HepG2 (cell line): ENCODE measurements around the gene ZMAT2. TPM values are rescaled to one million over a fixed set of nuclear protein-coding genes. Genes with fewer than 3 reads are reported as not detected.

Source experiments
- CHCHD3 ChIP-seq: sonication (generic); formaldehyde crosslinking; IDR thresholded peaks from 2 replicates; pipeline ENCODE4 v1.8.0; 2022; ENCODE audit warnings: mild to moderate bottlenecking, missing genetic modification reagents, moderate library complexity
- GTF2F1 ChIP-seq: fragments of 150-350 bp; IDR thresholded peaks from 2 replicates; pipeline ENCODE4 v1.6.1; 2014; ENCODE audit warnings: low read length
- NFE2L2 ChIP-seq: fragments of 150-350 bp; IDR thresholded peaks from 2 replicates; pipeline ENCODE4 v1.6.1; 2014; ENCODE audit warnings: low read length
- PCBP1 ChIP-seq: fragments of 200-400 bp; formaldehyde crosslinking; IDR thresholded peaks from 2 replicates; pipeline ENCODE4 v1.6.1; 2017; ENCODE audit warnings: mild to moderate bottlenecking, low read depth, low read length, borderline replicate concordance
- POLR2AphosphoS2 ChIP-seq: IDR thresholded peaks from 2 replicates; pipeline ENCODE4 v1.6.1; 2011; ENCODE audit warnings: low read depth, low read length, improper control_type of control experiment
- RELA ChIP-seq: sonication (generic); formaldehyde crosslinking; IDR thresholded peaks from 2 replicates; pipeline ENCODE4 v1.4.0; 2020; ENCODE audit warnings: missing genetic modification reagents
- SIX1 ChIP-seq: sonication (generic); formaldehyde crosslinking; IDR thresholded peaks from 2 replicates; pipeline ENCODE4 v1.4.0; 2020; ENCODE audit warnings: missing genetic modification reagents, borderline replicate concordance
- SMARCC2 ChIP-seq: fragments of 450-650 bp; IDR thresholded peaks from 2 replicates; pipeline ENCODE4 v1.6.1; 2017; ENCODE audit warnings: antibody characterized with exemption, mild to moderate bottlenecking
- SPEN ChIP-seq: sonication (generic); formaldehyde crosslinking; IDR thresholded peaks from 2 replicates; pipeline ENCODE4 v1.5.1; 2020; ENCODE audit warnings: low read depth, mild to moderate bottlenecking, missing genetic modification reagents
- STAG1 ChIP-seq: sonication (generic); formaldehyde crosslinking; IDR thresholded peaks from 2 replicates; pipeline ENCODE4 v1.4.0; 2020; ENCODE audit warnings: missing genetic modification reagents
- TRIM24 ChIP-seq: sonication (generic); formaldehyde crosslinking; IDR thresholded peaks from 2 replicates; pipeline ENCODE4 v1.8.0; 2022; ENCODE audit warnings: mild to moderate bottlenecking, missing genetic modification reagents
- ZNF121 ChIP-seq: sonication (generic); formaldehyde crosslinking; IDR thresholded peaks from 2 replicates; pipeline ENCODE4 v1.5.0; 2020; ENCODE audit warnings: mild to moderate bottlenecking, missing genetic modification reagents
- ZNF20 ChIP-seq: sonication (generic); formaldehyde crosslinking; IDR thresholded peaks from 2 replicates; pipeline ENCODE4 v1.4.0; 2020; ENCODE audit warnings: mild to moderate bottlenecking, moderate library complexity, missing genetic modification reagents
- ZNF224 ChIP-seq: sonication (generic); formaldehyde crosslinking; IDR thresholded peaks from 2 replicates; pipeline ENCODE4 v1.5.0; 2020; ENCODE audit warnings: mild to moderate bottlenecking, missing genetic modification reagents
- ZNF549 ChIP-seq: sonication (generic); formaldehyde crosslinking; IDR thresholded peaks from 2 replicates; pipeline ENCODE4 v1.5.0; 2020; ENCODE audit warnings: missing genetic modification reagents
- ZNF773 ChIP-seq: sonication (generic); formaldehyde crosslinking; IDR thresholded peaks from 2 replicates; pipeline ENCODE4 v1.4.0; 2020; ENCODE audit warnings: missing genetic modification reagents, borderline replicate concordance
- ZSCAN12 ChIP-seq: sonication (generic); formaldehyde crosslinking; IDR thresholded peaks from 2 replicates; pipeline ENCODE4 v1.9.0; 2021; ENCODE audit warnings: mild to moderate bottlenecking, missing genetic modification reagents
- polyA plus RNA-seq, 8 experiments: library from polyadenylated mRNA; depleted of rRNA in 3 of 8; stranded (reverse) in 7 of 8; unstranded in 1 of 8; fragments of >200 nt; fragmentation: Illumina TruSeq in 4 of 8; extraction: Trizol in 4 of 8; gene quantifications; 2 replicates each; pipeline versions ENCODE4 v1.2.1 to v1.2.3, GENCODE V29; 2011 to 2016; ENCODE audit warnings: low read depth in 4 of 8, missing spikeins in 1 of 8, mixed read lengths in 1 of 8; ENCODE audit not compliant: insufficient read depth in 1 of 8
- total RNA-seq, 5 experiments: library from RNA; depleted of rRNA; stranded (reverse); fragments of >200 nt; fragmentation: Illumina TruSeq; extraction: Trizol; gene quantifications; 2 replicates each; pipeline ENCODE4 v1.2.3, GENCODE V29; 2016; ENCODE audit warnings: low read depth in 1 of 5
- TF ChIP-seq, protein P1 (sequence below): sonication (generic); formaldehyde crosslinking; IDR thresholded peaks from 2 replicates; pipeline ENCODE4 v1.8.0; 2022; ENCODE audit warnings: missing genetic modification reagents, mild to moderate bottlenecking, inconsistent platforms, borderline replicate concordance
- TF ChIP-seq, protein P2 (sequence below): IDR thresholded peaks from 2 replicates; pipeline ENCODE4 v1.6.1; 2016; ENCODE audit warnings: missing compliant biosample characterization, missing genetic modification reagents, borderline replicate concordance
- TF ChIP-seq, protein P3 (sequence below): sonication (generic); formaldehyde crosslinking; IDR thresholded peaks from 2 replicates; pipeline ENCODE4 v1.4.0; 2020; ENCODE audit warnings: missing genetic modification reagents
- TF ChIP-seq, protein P4 (sequence below): sonication (generic); formaldehyde crosslinking; IDR thresholded peaks from 2 replicates; pipeline ENCODE4 v1.8.1; 2022; ENCODE audit warnings: mild to moderate bottlenecking, missing genetic modification reagents

Gene ZMAT2
- total and polyA plus RNA-seq, 2 of the 13 experiments (the other 11 are each of a cell fraction or from before 2014, with no cell fraction given), result 35.4 to 92.8 TPM

DNA sequence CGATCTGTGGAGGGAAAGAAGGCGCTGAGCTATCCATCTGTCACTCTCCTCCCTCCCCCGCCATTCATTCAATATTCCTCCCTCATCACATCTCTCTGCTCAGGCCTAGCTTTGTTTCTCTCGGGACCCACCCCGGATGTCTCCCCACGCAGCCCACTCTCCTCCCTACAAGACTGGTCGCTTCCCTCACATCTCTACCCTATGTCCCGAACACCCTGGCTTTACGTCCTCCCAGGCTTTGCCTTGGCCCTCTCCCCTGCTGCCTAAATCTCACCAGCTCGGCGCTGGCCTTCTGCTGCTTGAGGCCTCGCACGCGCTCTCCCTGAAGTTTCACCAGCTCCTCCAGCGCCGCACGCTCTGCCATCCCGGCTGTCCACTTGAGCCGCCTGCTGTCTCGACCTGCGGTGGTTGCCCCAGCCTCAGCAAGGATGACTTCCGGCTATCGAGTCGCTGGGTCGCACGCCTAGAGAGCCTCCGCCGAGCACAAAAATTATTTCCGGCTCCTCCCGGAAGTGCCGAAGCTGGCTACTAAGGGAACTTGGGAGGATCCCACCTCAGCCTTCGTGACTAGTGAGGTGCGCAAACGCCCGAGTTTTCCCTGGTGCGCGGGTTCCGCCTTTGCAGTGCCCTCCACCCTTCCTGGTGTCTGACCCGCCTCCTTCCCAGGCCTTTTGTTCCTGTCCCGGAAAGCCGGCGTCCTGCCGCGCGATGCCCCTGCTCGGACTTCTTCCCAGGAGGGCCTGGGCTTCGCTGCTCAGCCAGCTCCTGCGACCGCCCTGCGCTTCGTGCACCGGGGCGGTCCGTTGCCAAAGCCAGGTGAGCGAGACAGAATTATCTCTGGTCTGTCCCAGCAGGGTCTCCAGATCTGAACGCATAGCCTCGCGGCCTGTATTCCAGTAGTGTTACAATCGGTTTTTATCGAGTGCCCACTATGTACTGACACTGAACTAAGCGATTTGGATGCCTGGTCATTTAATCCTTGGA, 9.0 kb upstream of the ZMAT2 start, which contains the start of the genes HARS1 and HARS2 (continued):
- TF ChIP-seq, protein P1, sequence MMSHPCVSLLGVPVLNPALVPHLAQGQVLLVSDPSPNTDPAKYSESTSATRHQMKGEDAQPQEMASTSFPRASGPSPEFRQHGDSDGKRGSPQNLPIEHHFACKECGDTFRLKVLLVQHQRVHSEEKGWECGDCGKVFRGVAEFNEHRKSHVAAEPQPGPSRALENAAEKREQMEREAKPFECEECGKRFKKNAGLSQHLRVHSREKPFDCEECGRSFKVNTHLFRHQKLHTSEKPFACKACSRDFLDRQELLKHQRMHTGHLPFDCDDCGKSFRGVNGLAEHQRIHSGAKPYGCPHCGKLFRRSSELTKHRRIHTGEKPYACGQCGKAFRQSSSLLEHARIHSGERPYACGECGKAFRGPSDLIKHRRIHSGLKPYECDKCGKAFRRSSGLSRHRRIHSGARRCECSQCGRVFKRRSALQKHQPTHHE, result peak; percentile 94
- TF ChIP-seq, protein P2, sequence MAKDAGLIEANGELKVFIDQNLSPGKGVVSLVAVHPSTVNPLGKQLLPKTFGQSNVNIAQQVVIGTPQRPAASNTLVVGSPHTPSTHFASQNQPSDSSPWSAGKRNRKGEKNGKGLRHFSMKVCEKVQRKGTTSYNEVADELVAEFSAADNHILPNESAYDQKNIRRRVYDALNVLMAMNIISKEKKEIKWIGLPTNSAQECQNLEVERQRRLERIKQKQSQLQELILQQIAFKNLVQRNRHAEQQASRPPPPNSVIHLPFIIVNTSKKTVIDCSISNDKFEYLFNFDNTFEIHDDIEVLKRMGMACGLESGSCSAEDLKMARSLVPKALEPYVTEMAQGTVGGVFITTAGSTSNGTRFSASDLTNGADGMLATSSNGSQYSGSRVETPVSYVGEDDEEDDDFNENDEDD (CRISPR knock-in tag), result no peak; the same call in 1 of the 2 replicates
- TF ChIP-seq GTF2F1 (no peak), ZNF549 (CRISPR knock-in tag) (no peak), ZSCAN12 (CRISPR knock-in tag) (peak; percentile 92; the same call in 1 of the 2 replicates), PCBP1 (0 out of 2 replicates have a peak, but pooled peaks have one; percentile 83), SIX1 (CRISPR knock-in tag) (no peak), NFE2L2 (no peak), ZNF224 (CRISPR knock-in tag) (no peak), SMARCC2 (no peak), ZNF20 (CRISPR knock-in tag) (no peak), STAG1 (CRISPR knock-in tag) (peak; percentile 39), ZNF773 (CRISPR knock-in tag) (peak; percentile 79; the same call in 1 of the 2 replicates), TRIM24 (no peak), CHCHD3 (CRISPR knock-in tag) (no peak), SPEN (CRISPR knock-in tag) (peak; percentile 87), RELA (0 out of 2 replicates have a peak, but pooled peaks have one; percentile 76), POLR2AphosphoS2 (no peak), ZNF121 (CRISPR knock-in tag) (no peak)
- TF ChIP-seq, protein P3, sequence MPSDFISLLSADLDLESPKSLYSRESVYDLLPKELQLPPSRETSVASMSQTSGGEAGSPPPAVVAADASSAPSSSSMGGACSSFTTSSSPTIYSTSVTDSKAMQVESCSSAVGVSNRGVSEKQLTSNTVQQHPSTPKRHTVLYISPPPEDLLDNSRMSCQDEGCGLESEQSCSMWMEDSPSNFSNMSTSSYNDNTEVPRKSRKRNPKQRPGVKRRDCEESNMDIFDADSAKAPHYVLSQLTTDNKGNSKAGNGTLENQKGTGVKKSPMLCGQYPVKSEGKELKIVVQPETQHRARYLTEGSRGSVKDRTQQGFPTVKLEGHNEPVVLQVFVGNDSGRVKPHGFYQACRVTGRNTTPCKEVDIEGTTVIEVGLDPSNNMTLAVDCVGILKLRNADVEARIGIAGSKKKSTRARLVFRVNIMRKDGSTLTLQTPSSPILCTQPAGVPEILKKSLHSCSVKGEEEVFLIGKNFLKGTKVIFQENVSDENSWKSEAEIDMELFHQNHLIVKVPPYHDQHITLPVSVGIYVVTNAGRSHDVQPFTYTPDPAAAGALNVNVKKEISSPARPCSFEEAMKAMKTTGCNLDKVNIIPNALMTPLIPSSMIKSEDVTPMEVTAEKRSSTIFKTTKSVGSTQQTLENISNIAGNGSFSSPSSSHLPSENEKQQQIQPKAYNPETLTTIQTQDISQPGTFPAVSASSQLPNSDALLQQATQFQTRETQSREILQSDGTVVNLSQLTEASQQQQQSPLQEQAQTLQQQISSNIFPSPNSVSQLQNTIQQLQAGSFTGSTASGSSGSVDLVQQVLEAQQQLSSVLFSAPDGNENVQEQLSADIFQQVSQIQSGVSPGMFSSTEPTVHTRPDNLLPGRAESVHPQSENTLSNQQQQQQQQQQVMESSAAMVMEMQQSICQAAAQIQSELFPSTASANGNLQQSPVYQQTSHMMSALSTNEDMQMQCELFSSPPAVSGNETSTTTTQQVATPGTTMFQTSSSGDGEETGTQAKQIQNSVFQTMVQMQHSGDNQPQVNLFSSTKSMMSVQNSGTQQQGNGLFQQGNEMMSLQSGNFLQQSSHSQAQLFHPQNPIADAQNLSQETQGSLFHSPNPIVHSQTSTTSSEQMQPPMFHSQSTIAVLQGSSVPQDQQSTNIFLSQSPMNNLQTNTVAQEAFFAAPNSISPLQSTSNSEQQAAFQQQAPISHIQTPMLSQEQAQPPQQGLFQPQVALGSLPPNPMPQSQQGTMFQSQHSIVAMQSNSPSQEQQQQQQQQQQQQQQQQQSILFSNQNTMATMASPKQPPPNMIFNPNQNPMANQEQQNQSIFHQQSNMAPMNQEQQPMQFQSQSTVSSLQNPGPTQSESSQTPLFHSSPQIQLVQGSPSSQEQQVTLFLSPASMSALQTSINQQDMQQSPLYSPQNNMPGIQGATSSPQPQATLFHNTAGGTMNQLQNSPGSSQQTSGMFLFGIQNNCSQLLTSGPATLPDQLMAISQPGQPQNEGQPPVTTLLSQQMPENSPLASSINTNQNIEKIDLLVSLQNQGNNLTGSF, result peak; percentile 87
- TF ChIP-seq, protein P4, sequence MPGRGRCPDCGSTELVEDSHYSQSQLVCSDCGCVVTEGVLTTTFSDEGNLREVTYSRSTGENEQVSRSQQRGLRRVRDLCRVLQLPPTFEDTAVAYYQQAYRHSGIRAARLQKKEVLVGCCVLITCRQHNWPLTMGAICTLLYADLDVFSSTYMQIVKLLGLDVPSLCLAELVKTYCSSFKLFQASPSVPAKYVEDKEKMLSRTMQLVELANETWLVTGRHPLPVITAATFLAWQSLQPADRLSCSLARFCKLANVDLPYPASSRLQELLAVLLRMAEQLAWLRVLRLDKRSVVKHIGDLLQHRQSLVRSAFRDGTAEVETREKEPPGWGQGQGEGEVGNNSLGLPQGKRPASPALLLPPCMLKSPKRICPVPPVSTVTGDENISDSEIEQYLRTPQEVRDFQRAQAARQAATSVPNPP, result peak; percentile 81; the same call in 1 of the 2 replicates
